Colon (tissue), 2 donors: Measurements from ENCODE around the gene ADA.
"Not testable (repeated sequence)": the region's sequence is repeated elsewhere in the genome, so short reads cannot be mapped to it uniquely, and the experiment has no call there.

Experiments used
- FAIRE-seq: peaks from 2 replicates; lab custom pipeline; 2012; peaks lifted over from hg19 to GRCh38; lab: Jason Lieb, UNC
- donor health status: control.
- donor health status: control.

ADA gene

DNA sequence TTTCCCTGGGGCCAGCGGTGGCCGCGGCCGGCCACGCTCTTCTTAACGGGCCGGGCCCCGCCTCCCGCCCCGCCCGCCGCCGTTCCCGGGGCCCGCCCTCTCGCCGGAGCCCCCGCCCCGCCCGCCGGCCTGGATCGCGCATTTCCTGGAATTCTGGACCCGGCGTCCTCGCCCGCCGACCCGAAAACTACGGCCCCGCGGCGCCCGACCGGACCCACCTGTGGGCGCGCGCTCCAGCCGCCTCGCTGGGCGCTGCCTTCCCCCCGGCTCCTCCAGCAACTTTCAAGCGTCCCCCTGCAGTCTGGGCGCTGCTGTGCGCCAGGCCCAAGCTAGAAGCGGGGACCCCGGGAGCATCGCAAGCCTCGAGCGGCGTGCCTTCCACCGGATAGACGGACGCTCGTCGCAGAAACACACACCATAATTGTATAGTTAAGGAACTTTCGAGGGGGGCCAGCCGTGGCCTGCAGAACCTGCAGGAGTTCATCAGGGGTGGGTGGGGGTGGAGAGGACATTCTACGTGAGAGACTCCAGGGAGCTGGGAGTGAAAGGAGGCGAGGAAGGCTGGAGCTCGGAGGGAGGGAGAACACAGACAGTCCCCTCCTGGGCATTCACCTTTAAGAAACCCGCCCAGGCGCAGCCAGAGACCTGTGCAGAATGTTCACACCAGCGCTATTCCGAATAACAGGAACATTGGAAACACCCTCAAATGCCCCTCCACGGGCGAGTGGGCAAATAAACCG, at the start of gene ADA:
TSS of gene ADA (minus strand) at position 16 of the 740 bp plus-strand sequence. CDS start 92 bp downstream, outside the sequence.
- FAIRE-seq, result no peak

DNA sequence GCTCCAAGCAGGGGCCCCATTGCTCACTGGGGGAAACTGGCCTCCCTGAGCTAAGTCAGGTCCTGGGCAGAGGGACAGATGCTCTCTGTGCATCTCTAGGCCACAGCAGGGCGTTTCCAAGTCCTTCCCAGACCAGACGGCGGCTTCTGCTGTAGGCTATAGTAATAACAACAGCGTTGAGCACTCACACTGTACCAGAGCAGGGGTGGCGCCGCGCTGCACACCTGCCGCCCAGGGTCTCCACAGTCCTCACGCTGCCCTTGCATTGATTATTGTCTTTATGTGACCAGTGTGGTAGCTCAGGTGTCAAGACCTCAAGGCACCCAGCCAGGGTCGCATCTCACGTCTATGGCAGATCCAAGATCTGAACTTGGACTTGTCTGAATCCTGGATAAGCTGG, 48.8 kb upstream of the ADA start:
- no peak for FAIRE-seq

GRCh38 chr20:44698351-44698750, 46.9 kb upstream of the ADA start:
- FAIRE-seq, result no peak

GRCh38 chr20:44697041-44697440, 45.5 kb upstream of the ADA start:
- not testable (repeated sequence) for FAIRE-seq

- no peak for FAIRE-seq
Observed at GRCh38 chr20:44696315-44696714, 44.8 kb upstream of the ADA start.

DNA sequence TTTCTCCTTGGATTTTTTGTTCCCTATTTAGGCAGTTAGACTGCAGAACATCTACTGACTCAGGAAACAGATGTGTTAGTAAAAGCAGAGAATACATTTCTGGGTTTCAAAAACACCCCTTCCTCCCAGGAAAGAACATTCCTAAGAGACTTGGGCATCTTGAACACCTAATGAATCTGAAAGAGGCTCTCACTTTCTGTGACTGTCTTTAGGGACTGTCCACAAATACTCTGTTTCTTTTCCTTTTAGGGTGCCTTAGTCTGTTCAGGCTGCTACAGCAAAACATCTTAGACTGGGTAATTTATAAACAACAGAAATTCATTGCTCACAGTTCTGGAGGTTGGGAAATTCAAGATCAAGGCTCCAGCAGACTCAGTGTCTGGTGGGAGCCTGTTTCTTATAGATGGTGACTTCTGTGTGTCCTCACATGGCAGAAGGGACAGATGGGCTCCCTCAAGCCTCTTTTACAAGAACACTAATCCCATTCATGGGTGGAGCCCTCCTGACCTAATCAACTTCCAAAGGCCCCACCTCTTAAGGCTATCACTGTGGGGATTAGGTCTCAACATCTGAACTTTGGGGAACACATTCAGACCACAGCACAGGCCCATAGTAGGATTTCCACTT, 44.3 kb upstream of the ADA start:
- FAIRE-seq, result no peak

- no peak for FAIRE-seq
Observed at GRCh38 chr20:44695295-44695673, 43.8 kb upstream of the ADA start.

GRCh38 chr20:44694159-44694558, 42.7 kb upstream of the ADA start:
- FAIRE-seq, result no peak

DNA sequence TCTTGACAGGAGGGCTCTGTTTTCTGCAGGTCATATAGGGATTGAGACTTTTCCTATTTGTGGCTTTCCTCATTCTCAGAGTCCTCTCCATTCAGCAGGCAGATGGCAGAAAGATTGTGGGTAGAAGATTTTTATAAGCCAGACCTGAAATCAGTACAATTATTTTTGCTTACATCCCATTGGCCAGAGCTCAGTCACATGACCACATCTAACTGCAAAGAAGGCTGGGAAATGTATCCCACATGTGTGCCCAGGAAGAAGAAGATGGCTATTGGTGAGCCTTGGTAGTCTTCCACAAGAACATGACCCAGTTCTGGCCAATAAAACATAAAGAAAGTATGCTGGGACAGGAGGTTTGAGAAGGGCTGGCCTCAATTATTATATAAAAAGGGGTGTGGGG, 42.1 kb upstream of the ADA start:
- no peak for FAIRE-seq

- no peak for FAIRE-seq
Observed at GRCh38 chr20:44692932-44693480, 41.5 kb upstream of the ADA start.

- FAIRE-seq, result no peak
Observed at GRCh38 chr20:44691424-44692423, 40.2 kb upstream of the ADA start.

- no peak for FAIRE-seq
Observed at GRCh38 chr20:44690781-44691423, 39.4 kb upstream of the ADA start.

DNA sequence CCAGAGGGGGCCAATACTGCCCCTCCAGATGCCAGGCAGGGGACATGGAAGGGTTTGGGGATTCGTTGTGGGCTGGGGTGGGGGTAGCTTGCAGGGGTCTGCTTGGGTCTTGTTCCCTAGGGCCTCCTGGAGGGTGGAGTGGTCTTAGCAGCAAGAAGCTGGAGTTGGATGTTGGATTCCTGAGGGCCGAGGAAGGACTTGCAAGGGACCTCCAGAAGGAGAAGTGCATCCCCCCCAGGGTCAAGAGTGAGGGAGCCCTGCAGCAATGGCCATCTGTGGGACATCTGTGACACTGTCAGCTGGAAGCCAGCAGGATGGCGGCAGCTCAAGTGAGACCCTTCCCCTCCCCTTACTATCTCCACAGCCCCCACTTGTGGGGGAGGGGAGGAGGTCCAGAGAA, 38.3 kb upstream of the ADA start:
- FAIRE-seq, result no peak

DNA sequence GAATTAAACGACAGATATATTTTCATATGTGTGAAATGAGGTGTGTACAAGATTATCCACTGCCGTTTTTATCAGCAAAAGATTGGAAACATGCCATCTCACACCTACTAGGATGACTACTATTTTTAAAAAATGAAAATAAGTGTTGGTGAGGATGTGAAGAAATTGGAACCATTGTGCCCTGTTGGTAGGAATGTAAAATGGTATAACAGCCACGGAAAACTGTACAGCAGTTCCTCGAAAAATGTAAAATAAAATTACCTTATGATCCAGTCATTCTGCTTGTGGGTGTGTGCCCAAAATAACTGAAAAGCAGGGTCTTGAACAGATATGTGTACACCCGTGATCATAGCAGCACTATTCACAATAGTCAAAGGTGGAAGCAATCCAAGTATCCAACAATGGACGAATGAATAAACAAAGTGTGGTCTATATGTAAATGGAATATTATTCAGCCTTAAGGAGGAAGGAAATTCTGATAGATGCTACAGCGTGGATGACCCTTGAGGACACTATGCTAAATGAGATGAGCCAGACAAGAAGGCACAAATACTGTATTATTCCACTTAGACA, 36.6 kb upstream of the ADA start:
- FAIRE-seq, result no peak

- FAIRE-seq, result no peak
Observed at GRCh38 chr20:44686934-44687333, 35.4 kb upstream of the ADA start.

GRCh38 chr20:44684047-44684967, 32.8 kb upstream of the ADA start:
- FAIRE-seq, result no peak

- no peak for FAIRE-seq
Observed at GRCh38 chr20:44683263-44684046, 32.0 kb upstream of the ADA start.

DNA sequence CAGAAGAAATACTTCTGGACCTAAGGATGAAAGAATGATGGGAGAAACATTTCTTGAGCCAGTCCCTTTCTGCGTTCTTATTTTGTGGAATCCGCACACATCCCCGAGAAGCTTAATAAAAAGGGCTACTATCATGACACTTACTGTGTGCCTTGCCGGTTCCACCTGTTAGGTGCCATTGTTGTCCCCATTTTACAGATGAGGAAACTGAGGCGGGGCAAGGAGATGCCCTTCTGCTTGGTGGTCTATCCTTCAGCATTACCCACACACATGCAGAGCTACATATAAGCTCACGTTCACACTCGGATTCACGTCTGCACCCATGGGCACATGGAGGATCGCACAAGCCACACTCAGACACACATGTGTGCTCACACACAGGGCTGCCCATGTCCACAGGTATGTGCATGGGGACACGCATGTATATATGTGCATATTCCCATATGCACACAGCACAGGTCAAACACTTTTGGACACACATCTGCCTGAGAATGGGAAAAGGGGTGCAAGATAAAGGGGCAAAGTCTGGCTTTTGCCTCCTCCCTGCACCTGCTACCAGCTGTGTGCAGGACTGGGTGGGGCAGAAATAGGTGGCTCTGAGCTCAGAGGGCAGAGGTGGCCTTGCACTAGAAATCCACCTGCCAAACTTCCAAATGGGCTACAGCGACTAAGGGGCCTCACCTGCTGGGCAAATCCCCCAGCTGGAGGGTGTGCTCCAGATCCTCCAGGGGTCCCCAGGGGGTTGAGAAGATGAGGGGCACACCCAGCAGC, 30.5 kb upstream of the ADA start:
- FAIRE-seq, result no peak
